Panc1 (cell line): ENCODE results near the gene AZGP1.
A peak's percentile ranks its signal among the peaks of the same experiment; 100 is the strongest.

Experiments
- POLR2AphosphoS5 ChIP-seq: IDR thresholded peaks from 2 replicates; pipeline ENCODE4 v1.6.1; 2012; ENCODE audit warnings: mild to moderate bottlenecking, low read depth, low read length, moderate library complexity
- TF ChIP-seq, protein P1 (sequence below), 2 experiments: IDR thresholded peaks; 2 replicates each; pipeline ENCODE4 v1.6.1; 2011 to 2012; ENCODE audit warnings: low read depth in 2 of 2, control low read depth in 1 of 2, low read length in 1 of 2, mild to moderate bottlenecking in 1 of 2, moderate library complexity in 1 of 2; ENCODE audit not compliant: insufficient read depth in 1 of 2
- TF ChIP-seq, protein P2 (sequence below): fragments of 450-650 bp; IDR thresholded peaks from 2 replicates; pipeline ENCODE4 v1.5.1; 2017; ENCODE audit warnings: mild to moderate bottlenecking

DNA sequence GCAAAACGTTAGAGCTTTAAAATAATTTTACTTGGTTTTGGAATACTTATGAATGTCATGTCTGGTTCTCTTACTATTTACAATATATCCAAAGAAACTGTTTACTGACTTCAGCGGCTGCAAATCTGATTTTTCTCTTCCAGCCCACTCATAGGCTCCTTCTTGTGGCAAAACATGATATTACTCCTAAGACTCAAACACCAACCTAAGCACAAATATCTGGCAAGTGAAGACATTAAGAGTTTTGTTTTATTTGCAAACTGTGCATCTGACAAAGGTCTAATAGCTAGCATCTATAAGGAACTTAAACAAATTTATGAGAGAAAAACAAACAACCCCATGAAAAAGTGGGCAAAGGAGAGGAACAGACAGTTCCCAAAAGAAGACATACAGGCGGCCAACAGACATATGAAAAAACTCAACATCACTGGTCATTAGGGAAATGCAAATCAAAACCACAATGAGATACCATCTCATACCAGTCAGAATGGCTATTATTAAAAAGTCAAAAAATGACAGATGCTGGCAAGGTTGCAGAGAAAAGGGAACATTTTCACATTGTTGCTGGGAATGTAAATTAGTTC is 26.1 kb downstream of the AZGP1 start:
- TF ChIP-seq, protein P1, sequence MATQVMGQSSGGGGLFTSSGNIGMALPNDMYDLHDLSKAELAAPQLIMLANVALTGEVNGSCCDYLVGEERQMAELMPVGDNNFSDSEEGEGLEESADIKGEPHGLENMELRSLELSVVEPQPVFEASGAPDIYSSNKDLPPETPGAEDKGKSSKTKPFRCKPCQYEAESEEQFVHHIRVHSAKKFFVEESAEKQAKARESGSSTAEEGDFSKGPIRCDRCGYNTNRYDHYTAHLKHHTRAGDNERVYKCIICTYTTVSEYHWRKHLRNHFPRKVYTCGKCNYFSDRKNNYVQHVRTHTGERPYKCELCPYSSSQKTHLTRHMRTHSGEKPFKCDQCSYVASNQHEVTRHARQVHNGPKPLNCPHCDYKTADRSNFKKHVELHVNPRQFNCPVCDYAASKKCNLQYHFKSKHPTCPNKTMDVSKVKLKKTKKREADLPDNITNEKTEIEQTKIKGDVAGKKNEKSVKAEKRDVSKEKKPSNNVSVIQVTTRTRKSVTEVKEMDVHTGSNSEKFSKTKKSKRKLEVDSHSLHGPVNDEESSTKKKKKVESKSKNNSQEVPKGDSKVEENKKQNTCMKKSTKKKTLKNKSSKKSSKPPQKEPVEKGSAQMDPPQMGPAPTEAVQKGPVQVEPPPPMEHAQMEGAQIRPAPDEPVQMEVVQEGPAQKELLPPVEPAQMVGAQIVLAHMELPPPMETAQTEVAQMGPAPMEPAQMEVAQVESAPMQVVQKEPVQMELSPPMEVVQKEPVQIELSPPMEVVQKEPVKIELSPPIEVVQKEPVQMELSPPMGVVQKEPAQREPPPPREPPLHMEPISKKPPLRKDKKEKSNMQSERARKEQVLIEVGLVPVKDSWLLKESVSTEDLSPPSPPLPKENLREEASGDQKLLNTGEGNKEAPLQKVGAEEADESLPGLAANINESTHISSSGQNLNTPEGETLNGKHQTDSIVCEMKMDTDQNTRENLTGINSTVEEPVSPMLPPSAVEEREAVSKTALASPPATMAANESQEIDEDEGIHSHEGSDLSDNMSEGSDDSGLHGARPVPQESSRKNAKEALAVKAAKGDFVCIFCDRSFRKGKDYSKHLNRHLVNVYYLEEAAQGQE (IDR thresholded peaks at IDR 0.05; ENCODE audit: insufficient read depth in 1 of 2, low read depth in 2 of 2, low read length in 1 of 2), result no peak
- TF ChIP-seq, protein P2, sequence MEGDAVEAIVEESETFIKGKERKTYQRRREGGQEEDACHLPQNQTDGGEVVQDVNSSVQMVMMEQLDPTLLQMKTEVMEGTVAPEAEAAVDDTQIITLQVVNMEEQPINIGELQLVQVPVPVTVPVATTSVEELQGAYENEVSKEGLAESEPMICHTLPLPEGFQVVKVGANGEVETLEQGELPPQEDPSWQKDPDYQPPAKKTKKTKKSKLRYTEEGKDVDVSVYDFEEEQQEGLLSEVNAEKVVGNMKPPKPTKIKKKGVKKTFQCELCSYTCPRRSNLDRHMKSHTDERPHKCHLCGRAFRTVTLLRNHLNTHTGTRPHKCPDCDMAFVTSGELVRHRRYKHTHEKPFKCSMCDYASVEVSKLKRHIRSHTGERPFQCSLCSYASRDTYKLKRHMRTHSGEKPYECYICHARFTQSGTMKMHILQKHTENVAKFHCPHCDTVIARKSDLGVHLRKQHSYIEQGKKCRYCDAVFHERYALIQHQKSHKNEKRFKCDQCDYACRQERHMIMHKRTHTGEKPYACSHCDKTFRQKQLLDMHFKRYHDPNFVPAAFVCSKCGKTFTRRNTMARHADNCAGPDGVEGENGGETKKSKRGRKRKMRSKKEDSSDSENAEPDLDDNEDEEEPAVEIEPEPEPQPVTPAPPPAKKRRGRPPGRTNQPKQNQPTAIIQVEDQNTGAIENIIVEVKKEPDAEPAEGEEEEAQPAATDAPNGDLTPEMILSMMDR, result peak; percentile 26; the same call in 1 of the 2 replicates
- TF ChIP-seq POLR2AphosphoS5, result no peak
